Lung (tissue), 12 donors: Measurements from ENCODE around the gene PPP4R1. TPM values are rescaled to one million over a fixed set of nuclear protein-coding genes. Genes with fewer than 3 reads are reported as not detected.
A peak's percentile ranks its signal among the peaks of the same experiment; 100 is the strongest.

Source experiments
- ATAC-seq: fragments of 200-7000 bp; cut with Tn5 transposase; one replicate; pipeline ENCODE4 v1.9.1; 2020; ENCODE audit warnings: moderate number of reproducible peaks; ENCODE audit not compliant: insufficient read depth, low FRiP score
- DNase-seq, 3 donors: peaks; one replicate each; pipeline ENCODE4 v3.0.0-alpha.2; 2013 to 2017
- H3K27ac ChIP-seq, 2 donors: one replicate each; pipeline ENCODE4 v1.5.1; 2013; ENCODE audit warnings: mild to moderate bottlenecking in 2 of 2, moderate library complexity in 2 of 2, control low read depth in 1 of 2, inconsistent platforms in 1 of 2, low read depth in 1 of 2, low read length in 1 of 2
- H3K27me3 ChIP-seq, 3 donors: one replicate each; pipeline ENCODE4 v1.5.1; 2013; ENCODE audit warnings: low read length in 2 of 3; ENCODE audit not compliant: control insufficient read depth in 3 of 3, insufficient read depth in 3 of 3
- H3K36me3 ChIP-seq, 4 donors: one replicate each; pipeline ENCODE4 v1.5.1; 2013; ENCODE audit warnings: low read length in 4 of 4, mild to moderate bottlenecking in 1 of 4, moderate library complexity in 1 of 4; ENCODE audit not compliant: control insufficient read depth in 4 of 4, insufficient read depth in 4 of 4
- H3K4me1 ChIP-seq, 5 donors: one replicate each; pipeline ENCODE4 v1.5.1; 2013; ENCODE audit warnings: low read length in 5 of 5, mild to moderate bottlenecking in 2 of 5, moderate library complexity in 1 of 5; ENCODE audit not compliant: control insufficient read depth in 5 of 5, insufficient read depth in 5 of 5
- H3K4me3 ChIP-seq: one replicate; pipeline ENCODE4 v1.5.1; 2013; ENCODE audit warnings: mild to moderate bottlenecking, control low read depth, moderate library complexity
- H3K9ac ChIP-seq, 2 donors: one replicate each; pipeline ENCODE4 v1.5.1; 2013; ENCODE audit warnings: low read length in 2 of 2, control low read depth in 1 of 2; ENCODE audit not compliant: insufficient read depth in 1 of 2
- H3K9me3 ChIP-seq, 4 donors: one replicate each; pipeline ENCODE4 v1.5.1; 2013; ENCODE audit warnings: low read length in 3 of 4, mild to moderate bottlenecking in 1 of 4, moderate library complexity in 1 of 4; ENCODE audit not compliant: control insufficient read depth in 4 of 4, insufficient read depth in 3 of 4
- WGBS, 2 donors: extraction: QIAGEN DNeasy Blood & Tissue Kit; methylation state at CpG; one replicate each; pipeline ENCODE4 v1.1.7; 2013; 5-methylcytosine and 5-hydroxymethylcytosine counted together
- polyA plus RNA-seq, 2 donors: library from polyadenylated mRNA; stranded (reverse); fragments of 200-250 nt; gene quantifications; one replicate each; pipeline ENCODE4 v1.2.1, GENCODE V29; 2013
- total RNA-seq, 2 donors: library from RNA; depleted of rRNA in 1 of 2; stranded (reverse); fragments of >200 nt in 1 of 2; gene quantifications; one replicate each; pipeline ENCODE4 v1.2.1, GENCODE V29; 2014 to 2021
- TF ChIP-seq, protein P1 (sequence below): IDR thresholded peaks from 2 replicates; pipeline ENCODE4 v1.5.1; 2012; ENCODE audit warnings: mild to moderate bottlenecking; ENCODE audit errors: control extremely low read depth, extremely low read depth
- donor health status: control.
- donor health status: control.
- donor health status: Bipolar disorder and iron deficiency.
- donor health status: healthy.
- donor health status: DM: yes; HTN: yes; CAD: no.

PPP4R1 gene
- total and polyA plus RNA-seq, 4 donors = 34.4 to 190 (median 99.0) TPM

DNA sequence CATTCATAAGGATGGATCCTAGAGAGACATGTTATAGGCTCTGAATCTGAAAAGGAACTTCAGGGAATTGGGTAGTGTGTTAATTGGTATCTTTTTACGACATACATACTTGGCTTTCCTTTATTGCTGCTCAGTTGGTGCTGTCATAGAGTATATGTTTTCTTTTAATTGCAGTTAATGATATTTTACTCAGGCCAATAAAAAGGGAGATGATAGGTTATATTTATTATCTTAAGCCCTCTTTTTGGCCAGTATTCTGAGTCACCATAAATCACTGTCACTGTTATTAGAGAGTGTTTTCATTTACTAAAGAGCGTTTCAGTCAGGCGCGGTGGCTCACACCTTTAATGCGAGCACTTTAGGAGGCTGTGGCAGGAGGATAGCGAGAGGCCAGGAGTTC is 91.4 kb downstream of the PPP4R1 start:
- H3K4me1 ChIP-seq = no peaks in the 10 kb centered on the region
- WGBS, 2 donors = 90 to 96% methylated on average over 6 of the region's 6 CpGs
- no peak overlapping the region for H3K4me3 ChIP-seq
- no peak overlapping the region for H3K27ac ChIP-seq
- no peak for DNase-seq
- H3K36me3 ChIP-seq = peaks cover 7 to 23% (median 13%) of the 10 kb centered on the region in 4 donors
- ATAC-seq = no peak
- no peaks in the 10 kb centered on the region for H3K9me3 ChIP-seq
- TF ChIP-seq, protein P1, sequence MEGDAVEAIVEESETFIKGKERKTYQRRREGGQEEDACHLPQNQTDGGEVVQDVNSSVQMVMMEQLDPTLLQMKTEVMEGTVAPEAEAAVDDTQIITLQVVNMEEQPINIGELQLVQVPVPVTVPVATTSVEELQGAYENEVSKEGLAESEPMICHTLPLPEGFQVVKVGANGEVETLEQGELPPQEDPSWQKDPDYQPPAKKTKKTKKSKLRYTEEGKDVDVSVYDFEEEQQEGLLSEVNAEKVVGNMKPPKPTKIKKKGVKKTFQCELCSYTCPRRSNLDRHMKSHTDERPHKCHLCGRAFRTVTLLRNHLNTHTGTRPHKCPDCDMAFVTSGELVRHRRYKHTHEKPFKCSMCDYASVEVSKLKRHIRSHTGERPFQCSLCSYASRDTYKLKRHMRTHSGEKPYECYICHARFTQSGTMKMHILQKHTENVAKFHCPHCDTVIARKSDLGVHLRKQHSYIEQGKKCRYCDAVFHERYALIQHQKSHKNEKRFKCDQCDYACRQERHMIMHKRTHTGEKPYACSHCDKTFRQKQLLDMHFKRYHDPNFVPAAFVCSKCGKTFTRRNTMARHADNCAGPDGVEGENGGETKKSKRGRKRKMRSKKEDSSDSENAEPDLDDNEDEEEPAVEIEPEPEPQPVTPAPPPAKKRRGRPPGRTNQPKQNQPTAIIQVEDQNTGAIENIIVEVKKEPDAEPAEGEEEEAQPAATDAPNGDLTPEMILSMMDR = no peak
- H3K9ac ChIP-seq = no peak overlapping the region
- H3K27me3 ChIP-seq = no peaks in the 10 kb centered on the region

DNA sequence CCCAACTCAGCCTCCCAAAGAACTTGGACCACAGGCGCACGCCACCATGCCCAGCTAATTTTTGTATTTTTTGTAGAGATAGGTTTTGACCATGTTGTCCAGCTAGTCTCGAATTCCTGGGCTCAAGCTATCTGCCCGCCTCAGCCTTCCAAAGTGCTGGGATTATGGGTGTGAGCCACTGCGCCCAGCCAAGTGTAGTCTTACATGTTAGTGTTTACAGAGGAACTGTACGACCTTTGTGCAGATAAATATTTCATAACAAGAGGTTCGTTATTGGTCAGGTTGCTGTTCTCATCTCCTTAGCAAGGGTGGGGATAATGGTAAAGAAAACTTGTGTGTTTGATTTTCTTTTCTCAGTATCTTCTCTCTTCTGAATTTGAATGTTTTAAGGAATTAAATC is 92.6 kb downstream of the PPP4R1 start:
- no peak overlapping the region for H3K4me3 ChIP-seq
- ATAC-seq (no peak), DNase-seq (no peak)
- no peaks in the 10 kb centered on the region for H3K9me3 ChIP-seq
- 87 to 91% methylated on average over 7 of the region's 7 CpGs for WGBS, 2 donors
- H3K36me3 ChIP-seq = peaks cover 7 to 24% (median 14%) of the 10 kb centered on the region in 4 donors
- no peaks in the 10 kb centered on the region for H3K27me3 ChIP-seq
- H3K9ac ChIP-seq = no peak overlapping the region
- TF ChIP-seq, protein P1 = no peak
- no peaks in the 10 kb centered on the region for H3K4me1 ChIP-seq
- no peak overlapping the region for H3K27ac ChIP-seq

GRCh38 chr18:9520666-9521065 is 93.7 kb downstream of the PPP4R1 start:
- no peak for ATAC-seq
- no peak overlapping the region for H3K4me3 ChIP-seq
- H3K4me1 ChIP-seq = no peaks in the 10 kb centered on the region
- TF ChIP-seq, protein P1 = no peak
- DNase-seq = peak in 1 of 3 donors; percentile 20
- no peaks in the 10 kb centered on the region for H3K9me3 ChIP-seq
- H3K27ac ChIP-seq = no peak overlapping the region
- no peaks in the 10 kb centered on the region for H3K27me3 ChIP-seq
- 88 to 91% methylated on average over 3 of the region's 3 CpGs for WGBS, 2 donors
- no peak overlapping the region for H3K9ac ChIP-seq
- H3K36me3 ChIP-seq = peaks cover 7 to 17% (median 13%) of the 10 kb centered on the region in 4 donors

DNA sequence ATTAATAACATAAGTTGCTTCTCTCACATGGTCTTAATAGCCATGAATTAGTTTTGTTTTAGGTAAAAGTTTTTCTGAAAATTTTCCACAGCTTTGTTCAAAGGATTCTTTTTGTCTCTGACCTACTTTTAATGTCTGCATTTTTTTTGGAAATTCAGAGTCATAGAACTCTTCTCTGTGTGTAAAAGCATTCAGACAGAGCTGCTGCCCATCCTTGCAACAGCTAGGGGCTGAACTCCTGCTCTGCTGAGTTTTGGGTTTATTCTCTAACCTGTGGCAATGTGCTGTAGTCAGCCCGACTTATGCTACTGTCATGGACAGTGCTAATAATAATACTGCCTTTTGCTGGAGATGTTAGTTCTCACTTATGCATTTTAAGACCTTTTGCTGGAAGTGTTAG is 95.0 kb downstream of the PPP4R1 start:
- Histone ChIP-seq H3K9me3 (no peaks in the 10 kb centered on the region), H3K4me1 (no peaks in the 10 kb centered on the region), H3K4me3 (no peak overlapping the region), H3K27me3 (no peaks in the 10 kb centered on the region), H3K27ac (no peak overlapping the region), H3K9ac (no peak overlapping the region), H3K36me3 (peaks cover 3 to 17% (median 8%) of the 10 kb centered on the region in 4 donors)
- DNase-seq (no peak), ATAC-seq (no peak)
- 75 to 84% methylated on average over 1 of the region's 1 CpG for WGBS, 2 donors
- TF ChIP-seq, protein P1 = no peak
